Stimulated activated CD8-positive, alpha-beta memory T cell treated with anti-CD3 and anti-CD28 coated beads, Interleukin-12 subunit alpha, Interleukin-12 subunit beta, amount 100 ng/mL, for 4 hours (primary cell): ENCODE results near the gene ENTPD6.
"Not testable (repeated sequence)": the region's sequence is repeated elsewhere in the genome, so short reads cannot be mapped to it uniquely, and the experiment has no call there.

Experiments
- DNase-seq: peaks from one replicate; pipeline ENCODE4 v3.0.0-alpha.2; 2020; ENCODE audit warnings: low read depth

Gene ENTPD6

GRCh38 chr20:25223765-25224720 lies 28.5 kb downstream of the ENTPD6 start:
- DNase-seq, result no peak

GRCh38 chr20:25224941-25225340 lies 29.4 kb downstream of the ENTPD6 start:
- DNase-seq, result no peak

GRCh38 chr20:25225642-25226432 lies 30.3 kb downstream of the ENTPD6 start:
- DNase-seq, result no peak

GRCh38 chr20:25226433-25227316 lies 31.2 kb downstream of the ENTPD6 start:
- no peak for DNase-seq

- DNase-seq, result no peak
These were observed 31.9 kb downstream of the ENTPD6 start for GRCh38 chr20:25227317-25227831.

GRCh38 chr20:25229486-25230165 lies 34.1 kb downstream of the ENTPD6 start:
- DNase-seq, result no peak

- no peak for DNase-seq
These were observed 34.8 kb downstream of the ENTPD6 start for GRCh38 chr20:25230166-25230831.

- DNase-seq, result no peak
These were observed 37.7 kb downstream of the ENTPD6 start for GRCh38 chr20:25233016-25233772.

- DNase-seq, result not testable (repeated sequence)
These were observed 38.7 kb downstream of the ENTPD6 start for GRCh38 chr20:25234009-25234849.

- no peak for DNase-seq
These were observed 41.2 kb downstream of the ENTPD6 start for GRCh38 chr20:25236450-25237304.

- DNase-seq, result no peak
These were observed 42.3 kb downstream of the ENTPD6 start for GRCh38 chr20:25237610-25238318.

GRCh38 chr20:25238319-25239037 lies 43.0 kb downstream of the ENTPD6 start:
- no peak for DNase-seq

GRCh38 chr20:25239387-25240370 lies 44.2 kb downstream of the ENTPD6 start:
- DNase-seq, result no peak

- DNase-seq, result not testable (repeated sequence)
These were observed 45.5 kb downstream of the ENTPD6 start for GRCh38 chr20:25240851-25241658.

- DNase-seq, result not testable (repeated sequence)
These were observed 46.1 kb downstream of the ENTPD6 start for GRCh38 chr20:25241659-25241955.
